ENCODE data around the gene PRPF40B.

PRPF40B gene

GRCh38 chr12:49623142-49623904, at the start of gene PRPF40B:
Gene PRPF40B (plus strand): TSS chr12:49623561. CDS start chr12:49623591, 30 bp downstream.
- TF ChIP-seq GATA1 (IDR thresholded peaks at IDR 0.05; ENCODE audit: low read depth, low read length) (no peak), POLR2A (IDR thresholded peaks at IDR 0.05; ENCODE audit: low read length) (no peak)
- peak; percentile 90 to 93 for DNase-seq

GRCh38 chr12:49577589-49578315, 45.6 kb upstream of the PRPF40B start:
- TF ChIP-seq GATA1 (IDR thresholded peaks at IDR 0.05; ENCODE audit: low read depth, low read length) = no peak
- TF ChIP-seq POLR2A (IDR thresholded peaks at IDR 0.05; ENCODE audit: low read length) = no peak
- DNase-seq = peak; percentile 49 to 67

GRCh38 chr12:49578471-49579112, 44.8 kb upstream of the PRPF40B start:
- TF ChIP-seq POLR2A (IDR thresholded peaks at IDR 0.05; ENCODE audit: low read length) (no peak), GATA1 (IDR thresholded peaks at IDR 0.05; ENCODE audit: low read depth, low read length) (no peak)
- DNase-seq = no peak

- DNase-seq = peak; percentile 54 to 74
- TF ChIP-seq GATA1 (IDR thresholded peaks at IDR 0.05; ENCODE audit: low read depth, low read length) (no peak), POLR2A (IDR thresholded peaks at IDR 0.05; ENCODE audit: low read length) (no peak)
Observed at GRCh38 chr12:49580572-49581535, 42.5 kb upstream of the PRPF40B start.

GRCh38 chr12:49582201-49582600, 41.2 kb upstream of the PRPF40B start:
- DNase-seq = no peak
- TF ChIP-seq POLR2A (IDR thresholded peaks at IDR 0.05; ENCODE audit: low read length) = no peak
- no peak for TF ChIP-seq GATA1 (IDR thresholded peaks at IDR 0.05; ENCODE audit: low read depth, low read length)

GRCh38 chr12:49582850-49583249, 40.5 kb upstream of the PRPF40B start:
- no peak for TF ChIP-seq POLR2A (IDR thresholded peaks at IDR 0.05; ENCODE audit: low read length)
- TF ChIP-seq GATA1 (IDR thresholded peaks at IDR 0.05; ENCODE audit: low read depth, low read length) = no peak
- no peak for DNase-seq

- TF ChIP-seq POLR2A (IDR thresholded peaks at IDR 0.05; ENCODE audit: low read length) (no peak), GATA1 (IDR thresholded peaks at IDR 0.05; ENCODE audit: low read depth, low read length) (no peak)
- DNase-seq = no peak
Observed at GRCh38 chr12:49583366-49584094, 39.8 kb upstream of the PRPF40B start.

- no peak for TF ChIP-seq POLR2A (IDR thresholded peaks at IDR 0.05; ENCODE audit: low read length)
- DNase-seq = no peak
Observed at GRCh38 chr12:49584591-49584990, 38.8 kb upstream of the PRPF40B start.

- no peak for TF ChIP-seq GATA1 (IDR thresholded peaks at IDR 0.05; ENCODE audit: low read depth, low read length)
- TF ChIP-seq POLR2A (IDR thresholded peaks at IDR 0.05; ENCODE audit: low read length) = no peak
- DNase-seq = no peak
Observed at GRCh38 chr12:49585477-49586459, 37.6 kb upstream of the PRPF40B start.

- TF ChIP-seq GATA1 (IDR thresholded peaks at IDR 0.05; ENCODE audit: low read depth, low read length) (no peak), POLR2A (IDR thresholded peaks at IDR 0.05; ENCODE audit: low read length) (no peak)
- peak in 1 of 2 experiments; percentile 6 for DNase-seq
Observed at GRCh38 chr12:49587174-49587908, 36.0 kb upstream of the PRPF40B start.

- TF ChIP-seq GATA1 (IDR thresholded peaks at IDR 0.05; ENCODE audit: low read depth, low read length) (no peak), POLR2A (IDR thresholded peaks at IDR 0.05; ENCODE audit: low read length) (no peak)
- no peak for DNase-seq
Observed at GRCh38 chr12:49588281-49588680, 35.1 kb upstream of the PRPF40B start.
